ENCODE measurements around the gene SYT12. TPM values are rescaled to one million over a fixed set of nuclear protein-coding genes. Genes with fewer than 3 reads are reported as not detected.

SYT12 gene
- total RNA-seq, 6 experiments from 2014 or later = not detected

- Mint-ChIP-seq H3K27ac (no peak overlapping the region), H3K4me3 (no peak overlapping the region), H3K4me1 (ENCODE audit: low read depth) (no peaks in the 10 kb centered on the region), H3K36me3 (ENCODE audit: low read depth) (no peaks in the 10 kb centered on the region), H3K9me3 (no peaks in the 10 kb centered on the region), H3K27me3 (ENCODE audit: insufficient read depth) (peaks cover 10% of the 10 kb centered on the region; the same call in 1 of the 2 replicates)
- TF ChIP-seq CTCF (IDR thresholded peaks at IDR 0.05) = no peak; the same call in 1 of the 2 replicates
- DNase-seq = no peak
These were observed 72.2 kb downstream of the SYT12 start for GRCh38 chr11:67095214-67095507.

GRCh38 chr11:67098799-67099429 lies 76.0 kb downstream of the SYT12 start:
- no peak overlapping the region for H3K4me3 Mint-ChIP-seq
- H3K36me3 Mint-ChIP-seq (ENCODE audit: low read depth) = no peaks in the 10 kb centered on the region
- DNase-seq = no peak
- H3K27me3 Mint-ChIP-seq (ENCODE audit: insufficient read depth) = peaks cover 15% of the 10 kb centered on the region; the same call in 1 of the 2 replicates
- no peak for TF ChIP-seq CTCF (IDR thresholded peaks at IDR 0.05)
- no peaks in the 10 kb centered on the region for H3K4me1 Mint-ChIP-seq (ENCODE audit: low read depth)
- no peaks in the 10 kb centered on the region for H3K9me3 Mint-ChIP-seq
- no peak overlapping the region for H3K27ac Mint-ChIP-seq

GRCh38 chr11:67099831-67100324 lies 76.9 kb downstream of the SYT12 start:
- no peak overlapping the region for H3K27ac Mint-ChIP-seq
- H3K36me3 Mint-ChIP-seq (ENCODE audit: low read depth) = no peaks in the 10 kb centered on the region
- H3K27me3 Mint-ChIP-seq (ENCODE audit: insufficient read depth) = peaks cover 16% of the 10 kb centered on the region; the same call in 1 of the 2 replicates
- DNase-seq = no peak
- H3K9me3 Mint-ChIP-seq = no peaks in the 10 kb centered on the region
- no peak overlapping the region for H3K4me3 Mint-ChIP-seq
- no peaks in the 10 kb centered on the region for H3K4me1 Mint-ChIP-seq (ENCODE audit: low read depth)
- no peak for TF ChIP-seq CTCF (IDR thresholded peaks at IDR 0.05)

Small RNA genes lying within 50 kb of the gene (microRNA-seq; reads per million reads assigned to microRNA genes)
- not detected for gene MIR6860

Other genes starting within 250 kb of the SYT12 start
- gene RCE1, start 179.7 kb upstream of the SYT12 start, total RNA-seq (2021; fragmentation: NEBNext Ultra II Directional; extraction: Animal tissue kit (Norgen Biotek cat#: 25700)) = 10 to 100 TPM; 13.7 to 18.5 (median 16.3) TPM
- gene LRFN4, start 166.1 kb upstream of the SYT12 start, total RNA-seq (2021; fragmentation: NEBNext Ultra II Directional; extraction: Animal tissue kit (Norgen Biotek cat#: 25700)) = 10 to 100 TPM; 30.3 to 43.4 (median 34.6) TPM
- 10 to 100 TPM; 13.2 to 21.8 (median 19.3) TPM for gene PC, start 64.8 kb upstream of the SYT12 start, total RNA-seq (2021; fragmentation: NEBNext Ultra II Directional; extraction: Animal tissue kit (Norgen Biotek cat#: 25700))
- gene C11orf86, start 47.8 kb upstream of the SYT12 start, total RNA-seq (2021; fragmentation: NEBNext Ultra II Directional; extraction: Animal tissue kit (Norgen Biotek cat#: 25700)) = not detected
- gene RHOD, start 33.7 kb downstream of the SYT12 start, total RNA-seq (2021; fragmentation: NEBNext Ultra II Directional; extraction: Animal tissue kit (Norgen Biotek cat#: 25700)) = 10 to 100 TPM in 2 of 6 experiments, 1 to 10 TPM in 4; 5.2 to 17.8 (median 6.1) TPM
- gene KDM2A, start 96.1 kb downstream of the SYT12 start, total RNA-seq (2021; fragmentation: NEBNext Ultra II Directional; extraction: Animal tissue kit (Norgen Biotek cat#: 25700)) = 10 to 100 TPM; 46.1 to 55.0 (median 49.7) TPM
- gene GRK2, start 243.3 kb downstream of the SYT12 start, total RNA-seq (2021; fragmentation: NEBNext Ultra II Directional; extraction: Animal tissue kit (Norgen Biotek cat#: 25700)) = 10 to 100 TPM; 26.2 to 35.5 (median 32.1) TPM